Suprapubic skin (tissue), 4 donors: ENCODE data around the gene LRBA. TPM values are rescaled to one million over a fixed set of nuclear protein-coding genes. Genes with fewer than 3 reads are reported as not detected.

Source experiments
- DNase-seq, 2 donors: peaks; one replicate each; pipeline ENCODE4 v3.0.0-alpha.2; 2019; ENCODE audit warnings: low spot score in 2 of 2
- H3K27ac ChIP-seq: fragments of 200-600 bp; sonication (generic); one replicate; pipeline ENCODE4 v1.5.1; 2019
- H3K27me3 ChIP-seq: fragments of 200-600 bp; sonication (generic); one replicate; pipeline ENCODE4 v1.5.1; 2019
- H3K36me3 ChIP-seq: fragments of 200-600 bp; sonication (generic); one replicate; pipeline ENCODE4 v1.5.1; 2019
- H3K4me1 ChIP-seq: fragments of 200-600 bp; sonication (generic); one replicate; pipeline ENCODE4 v1.5.1; 2019
- H3K4me3 ChIP-seq: fragments of 200-600 bp; sonication (generic); one replicate; pipeline ENCODE4 v1.5.1; 2019; ENCODE audit warnings: mild to moderate bottlenecking
- H3K9me3 ChIP-seq: fragments of 200-600 bp; sonication (generic); one replicate; pipeline ENCODE4 v1.5.1; 2019
- CTCF ChIP-seq, 2 donors: fragments of 200-600 bp in 1 of 2; fragments of 450-650 bp in 1 of 2; sonication (generic) in 1 of 2; IDR thresholded peaks; one replicate each; pipeline ENCODE4 v1.5.1; 2016 to 2019; ENCODE audit warnings: antibody characterized with exemption in 2 of 2, mild to moderate bottlenecking in 1 of 2, moderate library complexity in 1 of 2
- EP300 ChIP-seq: sonication (generic); formaldehyde crosslinking; IDR thresholded peaks from one replicate; pipeline ENCODE4 v1.6.1; 2017; ENCODE audit warnings: antibody characterized with exemption
- POLR2A ChIP-seq, 2 donors: fragments of 450-650 bp; IDR thresholded peaks; one replicate each; pipeline ENCODE4 v1.6.1; 2017; ENCODE audit warnings: antibody characterized with exemption in 2 of 2, mild to moderate bottlenecking in 2 of 2, moderate library complexity in 2 of 2
- POLR2AphosphoS5 ChIP-seq, 3 donors: sonication (generic); formaldehyde crosslinking; IDR thresholded peaks; one replicate each; pipeline ENCODE4 v1.6.1; 2017; ENCODE audit warnings: antibody characterized with exemption in 3 of 3
- WGBS: methylation state at CpG from one replicate; pipeline ENCODE4 v1.1.5; 2018; 5-methylcytosine and 5-hydroxymethylcytosine counted together
- total RNA-seq, 4 donors: library from RNA; depleted of rRNA; stranded (reverse); fragments of >200 nt; gene quantifications; one replicate each; pipeline ENCODE4 v1.1.0, GENCODE V29; 2016

The LRBA gene
- total RNA-seq, 4 donors from 2014 or later, result 64.6 to 128 (median 81.0) TPM

- 91% methylated on average over 4 of the region's 4 CpGs for WGBS
- no peaks in the 10 kb centered on the region for H3K9me3 ChIP-seq
- H3K4me1 ChIP-seq, result no peaks in the 10 kb centered on the region
- H3K36me3 ChIP-seq, result no peaks in the 10 kb centered on the region
- no peak for TF ChIP-seq CTCF (IDR thresholded peaks at IDR 0.05)
- TF ChIP-seq EP300, result no peak
- no peak for TF ChIP-seq POLR2AphosphoS5 (IDR thresholded peaks at IDR 0.05)
- no peak for TF ChIP-seq POLR2A (IDR thresholded peaks at IDR 0.05)
- H3K27ac ChIP-seq, result no peak overlapping the region
- no peak overlapping the region for H3K4me3 ChIP-seq
- DNase-seq, result no peak
- no peaks in the 10 kb centered on the region for H3K27me3 ChIP-seq
Observed at GRCh38 chr4:150354214-150354796, 660.8 kb downstream of the LRBA start.

GRCh38 chr4:150348079-150348478, 667.0 kb downstream of the LRBA start:
- Histone ChIP-seq H3K27ac (no peak overlapping the region), H3K27me3 (no peaks in the 10 kb centered on the region), H3K4me1 (no peaks in the 10 kb centered on the region), H3K9me3 (no peaks in the 10 kb centered on the region), H3K36me3 (no peaks in the 10 kb centered on the region), H3K4me3 (no peak overlapping the region)
- TF ChIP-seq EP300 (no peak), CTCF (IDR thresholded peaks at IDR 0.05) (no peak), POLR2A (IDR thresholded peaks at IDR 0.05) (no peak), POLR2AphosphoS5 (IDR thresholded peaks at IDR 0.05) (no peak)
- 86% methylated on average over 2 of the region's 2 CpGs for WGBS
- no peak for DNase-seq

- no peak for TF ChIP-seq POLR2AphosphoS5 (IDR thresholded peaks at IDR 0.05)
- no peak for TF ChIP-seq EP300
- TF ChIP-seq POLR2A (IDR thresholded peaks at IDR 0.05), result no peak
- no peak for TF ChIP-seq CTCF (IDR thresholded peaks at IDR 0.05)
- no peaks in the 10 kb centered on the region for H3K36me3 ChIP-seq
- no peaks in the 10 kb centered on the region for H3K27me3 ChIP-seq
- WGBS, result 94% methylated on average over 3 of the region's 3 CpGs
- H3K4me3 ChIP-seq, result no peak overlapping the region
- H3K27ac ChIP-seq, result no peak overlapping the region
- no peak for DNase-seq
- H3K4me1 ChIP-seq, result no peaks in the 10 kb centered on the region
- no peaks in the 10 kb centered on the region for H3K9me3 ChIP-seq
Observed at GRCh38 chr4:150345207-150345744, 669.8 kb downstream of the LRBA start.

- WGBS, result 93% methylated on average over 2 of the region's 2 CpGs
- Histone ChIP-seq H3K36me3 (no peaks in the 10 kb centered on the region), H3K4me3 (no peak overlapping the region), H3K27ac (no peak overlapping the region), H3K4me1 (no peaks in the 10 kb centered on the region), H3K27me3 (no peaks in the 10 kb centered on the region), H3K9me3 (no peaks in the 10 kb centered on the region)
- no peak for DNase-seq
- no peak for TF ChIP-seq POLR2A (IDR thresholded peaks at IDR 0.05)
- no peak for TF ChIP-seq EP300
- no peak for TF ChIP-seq POLR2AphosphoS5 (IDR thresholded peaks at IDR 0.05)
- TF ChIP-seq CTCF (IDR thresholded peaks at IDR 0.05), result no peak
Observed at GRCh38 chr4:150343796-150344195, 671.3 kb downstream of the LRBA start.

GRCh38 chr4:150342945-150343344, 672.1 kb downstream of the LRBA start:
- Histone ChIP-seq H3K4me3 (no peak overlapping the region), H3K9me3 (no peaks in the 10 kb centered on the region), H3K27me3 (no peaks in the 10 kb centered on the region), H3K36me3 (no peaks in the 10 kb centered on the region), H3K4me1 (no peaks in the 10 kb centered on the region), H3K27ac (no peak overlapping the region)
- TF ChIP-seq POLR2A (IDR thresholded peaks at IDR 0.05) (no peak), EP300 (no peak), POLR2AphosphoS5 (IDR thresholded peaks at IDR 0.05) (no peak), CTCF (IDR thresholded peaks at IDR 0.05) (no peak)
- no peak for DNase-seq
- WGBS, result 52% methylated on average over 2 of the region's 2 CpGs
